GM12892 (cell line): ENCODE results near the gene TNK2.

ENCODE experiments used
- POLR2A ChIP-seq: IDR thresholded peaks from 2 replicates; pipeline ENCODE4 v1.6.1; 2011; ENCODE audit warnings: low read depth, low read length, control low read depth
- POLR2AphosphoS5 ChIP-seq: IDR thresholded peaks from 2 replicates; pipeline ENCODE4 v1.6.1; 2011; ENCODE audit warnings: low read depth, low read length, control low read depth
- TAF1 ChIP-seq: IDR thresholded peaks from 2 replicates; pipeline ENCODE4 v1.6.1; 2011; ENCODE audit warnings: low read depth, mild to moderate bottlenecking, control low read depth, low read length, borderline replicate concordance

DNA sequence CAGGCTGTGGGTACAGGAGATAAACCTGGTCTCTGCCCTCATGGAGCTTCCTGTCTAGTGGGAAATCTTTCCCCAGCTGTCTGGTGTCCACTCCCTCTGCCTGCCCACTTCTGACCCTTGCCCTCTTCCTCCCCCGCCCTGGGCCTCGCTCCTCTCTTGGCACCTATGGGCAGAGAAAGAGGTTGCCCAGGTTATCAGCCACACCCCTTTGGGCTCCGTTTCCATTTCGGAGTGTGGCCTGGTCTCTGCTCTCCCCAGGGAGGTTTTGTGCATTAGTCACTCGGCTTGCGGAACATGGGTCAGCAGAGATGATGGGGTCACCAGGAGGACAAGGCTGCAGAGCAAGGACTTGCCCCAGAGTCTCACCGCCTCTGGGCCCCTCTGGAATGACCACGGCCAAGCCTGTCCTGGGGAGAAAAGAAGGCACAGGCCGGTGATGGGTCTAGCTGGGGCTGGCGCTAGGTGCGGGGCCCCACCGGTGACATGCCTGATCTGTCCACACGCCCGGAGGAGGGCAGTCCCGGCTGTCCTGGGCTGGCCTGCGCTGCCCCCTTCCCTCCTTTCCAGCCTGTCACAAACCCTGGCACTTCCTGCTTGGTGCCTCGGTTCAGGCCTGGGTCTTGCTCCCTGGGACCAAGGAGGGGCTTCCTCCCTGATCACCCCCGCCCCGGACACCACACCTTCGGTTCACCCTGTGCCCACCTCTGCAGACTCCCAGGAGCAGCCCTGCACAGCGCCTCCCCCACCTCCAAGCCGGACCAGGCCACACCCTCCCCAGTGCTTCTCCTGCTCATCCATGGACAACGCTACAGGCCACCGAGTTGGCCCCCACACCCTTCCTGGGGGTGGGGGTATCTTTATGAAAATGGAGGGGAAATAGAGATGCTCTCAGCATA, 61.0 kb downstream of the TNK2 start:
- TF ChIP-seq POLR2AphosphoS5 (no peak), POLR2A (no peak), TAF1 (no peak)
